Right lobe of liver (tissue), 4 donors: ENCODE measurements around the gene NPDC1.

Source experiments
- POLR2A ChIP-seq: fragments of 450-650 bp; IDR thresholded peaks from one replicate; pipeline ENCODE4 v1.6.1; 2017; ENCODE audit warnings: antibody characterized with exemption, mild to moderate bottlenecking
- TF ChIP-seq, protein P1 (sequence below), 4 donors: fragments of 200-600 bp in 3 of 4; fragments of 450-650 bp in 1 of 4; IDR thresholded peaks; one replicate each; pipeline versions ENCODE4 v1.5.1 to v1.8.0; 2016 to 2022; ENCODE audit warnings: antibody characterized with exemption in 4 of 4, mild to moderate bottlenecking in 2 of 4
- donor health status: DM: no; HTN: no; CAD: no.
- donor health status: DM: no; HTN: no; CAD: no.
- donor health status: DM: no; HTN: yes; CAD: no.

DNA sequence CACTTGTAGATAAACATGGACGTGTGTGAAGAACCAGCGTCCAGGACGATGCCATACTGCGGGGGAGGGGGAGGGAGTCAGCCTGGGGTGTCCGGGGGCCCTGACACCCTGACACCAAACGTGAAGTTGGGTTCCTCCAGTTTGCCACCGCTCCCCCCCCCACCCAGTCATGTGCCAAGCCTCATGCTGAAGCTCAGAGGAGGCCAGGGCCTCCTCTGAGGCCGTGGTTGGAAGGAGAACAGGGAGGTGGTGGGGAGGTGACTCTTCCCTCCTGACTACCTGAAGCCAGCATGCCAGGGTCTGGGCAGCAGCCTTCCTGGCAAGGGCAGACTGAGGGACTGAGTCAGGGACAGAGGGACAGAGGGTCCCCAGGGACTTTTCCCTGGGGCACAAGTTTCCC lies 6.3 kb upstream of the NPDC1 start:
- TF ChIP-seq, protein P1, sequence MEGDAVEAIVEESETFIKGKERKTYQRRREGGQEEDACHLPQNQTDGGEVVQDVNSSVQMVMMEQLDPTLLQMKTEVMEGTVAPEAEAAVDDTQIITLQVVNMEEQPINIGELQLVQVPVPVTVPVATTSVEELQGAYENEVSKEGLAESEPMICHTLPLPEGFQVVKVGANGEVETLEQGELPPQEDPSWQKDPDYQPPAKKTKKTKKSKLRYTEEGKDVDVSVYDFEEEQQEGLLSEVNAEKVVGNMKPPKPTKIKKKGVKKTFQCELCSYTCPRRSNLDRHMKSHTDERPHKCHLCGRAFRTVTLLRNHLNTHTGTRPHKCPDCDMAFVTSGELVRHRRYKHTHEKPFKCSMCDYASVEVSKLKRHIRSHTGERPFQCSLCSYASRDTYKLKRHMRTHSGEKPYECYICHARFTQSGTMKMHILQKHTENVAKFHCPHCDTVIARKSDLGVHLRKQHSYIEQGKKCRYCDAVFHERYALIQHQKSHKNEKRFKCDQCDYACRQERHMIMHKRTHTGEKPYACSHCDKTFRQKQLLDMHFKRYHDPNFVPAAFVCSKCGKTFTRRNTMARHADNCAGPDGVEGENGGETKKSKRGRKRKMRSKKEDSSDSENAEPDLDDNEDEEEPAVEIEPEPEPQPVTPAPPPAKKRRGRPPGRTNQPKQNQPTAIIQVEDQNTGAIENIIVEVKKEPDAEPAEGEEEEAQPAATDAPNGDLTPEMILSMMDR (IDR thresholded peaks at IDR 0.05): no peak
- no peak for TF ChIP-seq POLR2A
